Upper lobe of left lung (tissue), 6 donors: Measurements from ENCODE around the gene UBXN10. TPM values are rescaled to one million over a fixed set of nuclear protein-coding genes. Genes with fewer than 3 reads are reported as not detected.

Experiments used
- ATAC-seq, 2 donors: fragments of 200-7000 bp; cut with Tn5 transposase; one replicate each; pipeline ENCODE4 v1.9.1; 2022; ENCODE audit warnings: mild to moderate bottlenecking in 2 of 2, moderate library complexity in 2 of 2; ENCODE audit not compliant: low FRiP score in 2 of 2
- DNase-seq, 2 donors: peaks; one replicate each; pipeline ENCODE4 v3.0.0-alpha.2; 2019 to 2020
- H3K27ac ChIP-seq, 4 donors: fragments of 200-600 bp; sonication (generic); one replicate each; pipeline ENCODE4 v1.5.1; 2016 to 2019
- H3K27me3 ChIP-seq, 4 donors: fragments of 200-600 bp; sonication (generic); one replicate each; pipeline ENCODE4 v1.5.1; 2017 to 2019
- H3K36me3 ChIP-seq, 4 donors: fragments of 200-600 bp; sonication (generic); one replicate each; pipeline ENCODE4 v1.5.1; 2016 to 2019
- H3K4me1 ChIP-seq, 4 donors: fragments of 200-600 bp; sonication (generic); one replicate each; pipeline ENCODE4 v1.5.1; 2018 to 2019
- H3K4me3 ChIP-seq, 4 donors: fragments of 200-600 bp; sonication (generic); one replicate each; pipeline ENCODE4 v1.5.1; 2017 to 2019; ENCODE audit warnings: mild to moderate bottlenecking in 2 of 4, moderate library complexity in 1 of 4
- H3K9me3 ChIP-seq, 4 donors: fragments of 200-600 bp; sonication (generic); one replicate each; pipeline ENCODE4 v1.5.1; 2018 to 2019
- EP300 ChIP-seq, 4 donors: sonication (generic); formaldehyde crosslinking; IDR thresholded peaks; one replicate each; pipeline ENCODE4 v1.5.1; 2017; ENCODE audit warnings: antibody characterized with exemption in 4 of 4, control low read depth in 2 of 4
- POLR2A ChIP-seq, 4 donors: fragments of 450-650 bp; IDR thresholded peaks; one replicate each; pipeline ENCODE4 v1.5.1; 2016 to 2017; ENCODE audit warnings: antibody characterized with exemption in 4 of 4, mild to moderate bottlenecking in 2 of 4
- POLR2AphosphoS5 ChIP-seq, 2 donors: sonication (generic); formaldehyde crosslinking; IDR thresholded peaks; one replicate each; pipeline ENCODE4 v1.5.1; 2017; ENCODE audit warnings: antibody characterized with exemption in 2 of 2
- WGBS, 2 donors: methylation state at CpG; one replicate each; pipeline ENCODE4 v1.1.5; 2017 to 2018; 5-methylcytosine and 5-hydroxymethylcytosine counted together
- total RNA-seq, 6 donors: library from RNA; depleted of rRNA in 4 of 6; stranded (reverse); fragments of >200 nt in 4 of 6; gene quantifications; one replicate each; pipeline versions ENCODE4 v1.1.0 to v1.2.1, GENCODE V29; 2016 to 2021
- TF ChIP-seq, protein P1 (sequence below), 6 experiments: fragments of 450-650 bp in 4 of 6; fragments of 200-600 bp in 2 of 6; sonication (generic) in 2 of 6; IDR thresholded peaks; one replicate each; pipeline ENCODE4 v1.5.1; 2016 to 2019; ENCODE audit warnings: antibody characterized with exemption in 6 of 6
- donor health status: DM: no; HTN: no; CAD: no; lungs with moderate emphysema.
- donor health status: DM: no; HTN: yes; CAD: no; lungs with severe emphysema.

UBXN10 gene
- total RNA-seq, 6 donors from 2014 or later = 0.86 to 29.8 (median 6.5) TPM

DNA sequence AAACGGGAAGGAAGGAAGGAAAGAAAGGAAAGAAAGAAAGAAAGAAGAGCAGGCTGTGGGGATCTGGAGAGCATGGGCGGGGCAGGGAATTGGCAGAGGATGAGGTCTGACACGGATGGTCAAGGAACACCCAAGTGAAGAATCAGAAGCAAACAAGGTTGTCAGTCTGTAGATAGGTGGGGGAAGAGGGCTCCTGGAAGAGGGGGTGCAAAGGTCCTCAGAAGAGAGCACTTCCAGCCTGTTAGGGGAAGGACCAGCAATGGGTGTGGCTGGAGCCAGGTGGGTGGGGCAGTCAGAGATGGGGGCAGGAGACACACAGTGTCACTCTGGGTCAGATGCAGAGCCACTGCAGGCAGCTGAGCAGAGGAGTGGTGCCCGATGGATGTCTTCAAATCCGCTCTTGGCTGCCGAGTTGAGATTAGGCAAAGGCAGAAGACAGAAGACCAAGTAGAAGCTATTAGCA is 11.5 kb downstream of the UBXN10 start:
- no peak overlapping the region for H3K4me3 ChIP-seq
- no peaks in the 10 kb centered on the region for H3K27me3 ChIP-seq
- TF ChIP-seq POLR2A (IDR thresholded peaks at IDR 0.05) (no peak), POLR2AphosphoS5 (IDR thresholded peaks at IDR 0.05) (no peak), EP300 (IDR thresholded peaks at IDR 0.05) (no peak)
- TF ChIP-seq, protein P1, sequence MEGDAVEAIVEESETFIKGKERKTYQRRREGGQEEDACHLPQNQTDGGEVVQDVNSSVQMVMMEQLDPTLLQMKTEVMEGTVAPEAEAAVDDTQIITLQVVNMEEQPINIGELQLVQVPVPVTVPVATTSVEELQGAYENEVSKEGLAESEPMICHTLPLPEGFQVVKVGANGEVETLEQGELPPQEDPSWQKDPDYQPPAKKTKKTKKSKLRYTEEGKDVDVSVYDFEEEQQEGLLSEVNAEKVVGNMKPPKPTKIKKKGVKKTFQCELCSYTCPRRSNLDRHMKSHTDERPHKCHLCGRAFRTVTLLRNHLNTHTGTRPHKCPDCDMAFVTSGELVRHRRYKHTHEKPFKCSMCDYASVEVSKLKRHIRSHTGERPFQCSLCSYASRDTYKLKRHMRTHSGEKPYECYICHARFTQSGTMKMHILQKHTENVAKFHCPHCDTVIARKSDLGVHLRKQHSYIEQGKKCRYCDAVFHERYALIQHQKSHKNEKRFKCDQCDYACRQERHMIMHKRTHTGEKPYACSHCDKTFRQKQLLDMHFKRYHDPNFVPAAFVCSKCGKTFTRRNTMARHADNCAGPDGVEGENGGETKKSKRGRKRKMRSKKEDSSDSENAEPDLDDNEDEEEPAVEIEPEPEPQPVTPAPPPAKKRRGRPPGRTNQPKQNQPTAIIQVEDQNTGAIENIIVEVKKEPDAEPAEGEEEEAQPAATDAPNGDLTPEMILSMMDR (IDR thresholded peaks at IDR 0.05) = no peak
- H3K27ac ChIP-seq = no peak overlapping the region
- no peaks in the 10 kb centered on the region for H3K9me3 ChIP-seq
- H3K4me1 ChIP-seq = peaks cover 0 to 8% (median 3%) of the 10 kb centered on the region in 4 donors
- no peak for DNase-seq
- ATAC-seq = no peak
- H3K36me3 ChIP-seq = no peaks in the 10 kb centered on the region
- WGBS, 2 donors = 72 to 74% methylated on average over 6 of the region's 6 CpGs

GRCh38 chr1:20198296-20198695 is 12.4 kb downstream of the UBXN10 start:
- Histone ChIP-seq H3K4me1 (peaks cover 0 to 8% (median 2%) of the 10 kb centered on the region in 4 donors), H3K4me3 (no peak overlapping the region), H3K27ac (no peak overlapping the region), H3K9me3 (no peaks in the 10 kb centered on the region), H3K27me3 (no peaks in the 10 kb centered on the region), H3K36me3 (no peaks in the 10 kb centered on the region)
- WGBS, 2 donors = 93 to 94% methylated on average over 1 of the region's 1 CpG
- TF ChIP-seq POLR2AphosphoS5 (IDR thresholded peaks at IDR 0.05) (no peak), EP300 (IDR thresholded peaks at IDR 0.05) (no peak), POLR2A (IDR thresholded peaks at IDR 0.05) (no peak)
- TF ChIP-seq, protein P1 (IDR thresholded peaks at IDR 0.05) = no peak
- ATAC-seq (no peak), DNase-seq (no peak)

DNA sequence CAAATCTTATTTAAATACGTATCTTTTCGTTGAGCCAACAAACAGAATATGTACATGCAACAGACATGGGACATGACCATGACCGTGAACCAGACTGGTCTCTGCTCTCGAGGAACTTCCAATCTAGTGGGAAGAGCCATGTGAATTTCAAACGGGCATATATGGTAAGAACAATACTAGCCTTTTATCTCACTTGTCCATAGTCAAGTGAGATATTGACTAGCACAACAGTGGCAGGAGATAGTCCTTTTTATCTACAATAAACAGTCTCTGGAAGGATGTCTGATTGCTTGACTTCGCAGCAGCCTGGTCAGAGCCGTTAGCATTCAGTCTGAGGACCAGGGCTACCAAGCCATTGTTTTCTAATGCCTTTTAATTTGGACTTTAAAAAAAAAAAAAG is 13.0 kb downstream of the UBXN10 start:
- Histone ChIP-seq H3K4me1 (peaks cover 0 to 8% (median 2%) of the 10 kb centered on the region in 4 donors), H3K4me3 (no peak overlapping the region), H3K27me3 (no peaks in the 10 kb centered on the region), H3K9me3 (no peaks in the 10 kb centered on the region), H3K36me3 (no peaks in the 10 kb centered on the region), H3K27ac (no peak overlapping the region)
- TF ChIP-seq, protein P1 (IDR thresholded peaks at IDR 0.05) = no peak
- TF ChIP-seq EP300 (IDR thresholded peaks at IDR 0.05) (no peak), POLR2A (IDR thresholded peaks at IDR 0.05) (no peak), POLR2AphosphoS5 (IDR thresholded peaks at IDR 0.05) (no peak)
- WGBS, 2 donors = 60 to 63% methylated on average over 7 of the region's 7 CpGs
- DNase-seq (no peak), ATAC-seq (no peak)

DNA sequence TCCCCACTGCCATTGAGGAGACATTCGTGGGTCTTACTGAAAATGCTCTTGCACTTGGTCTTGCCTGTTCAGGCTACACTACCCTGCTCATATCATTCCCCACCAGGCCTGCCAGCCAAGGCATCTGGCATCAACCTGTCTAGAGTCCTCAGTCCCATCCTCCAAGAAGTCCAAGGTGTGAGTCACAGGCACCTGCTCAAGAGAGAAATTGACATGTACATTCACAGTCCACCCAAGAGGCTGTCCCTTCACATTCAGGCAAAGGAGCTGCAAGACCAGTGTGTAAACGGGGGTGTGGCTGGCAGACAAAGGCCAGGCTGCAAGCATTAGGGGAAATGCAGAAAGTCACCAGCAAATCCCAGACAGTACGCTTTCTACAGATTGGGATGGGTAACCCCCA is 13.5 kb downstream of the UBXN10 start:
- DNase-seq (no peak), ATAC-seq (no peak)
- TF ChIP-seq POLR2A (IDR thresholded peaks at IDR 0.05) = no peak
- TF ChIP-seq, protein P1 (IDR thresholded peaks at IDR 0.05) = no peak
- TF ChIP-seq EP300 (IDR thresholded peaks at IDR 0.05) = no peak
- no peak for TF ChIP-seq POLR2AphosphoS5 (IDR thresholded peaks at IDR 0.05)
- 59 to 62% methylated on average over 3 of the region's 3 CpGs for WGBS, 2 donors
- Histone ChIP-seq H3K27ac (no peak overlapping the region), H3K36me3 (no peaks in the 10 kb centered on the region), H3K4me1 (peaks cover 0 to 8% (median 2%) of the 10 kb centered on the region in 4 donors), H3K4me3 (no peak overlapping the region), H3K27me3 (no peaks in the 10 kb centered on the region), H3K9me3 (no peaks in the 10 kb centered on the region)

GRCh38 chr1:20199840-20200239 is 13.9 kb downstream of the UBXN10 start:
- Histone ChIP-seq H3K27me3 (no peaks in the 10 kb centered on the region), H3K9me3 (no peaks in the 10 kb centered on the region), H3K27ac (no peak overlapping the region), H3K4me3 (no peak overlapping the region), H3K36me3 (no peaks in the 10 kb centered on the region), H3K4me1 (peaks cover 0 to 6% (median 2%) of the 10 kb centered on the region in 4 donors)
- ATAC-seq (no peak), DNase-seq (no peak)
- 59 to 61% methylated on average over 2 of the region's 2 CpGs for WGBS, 2 donors
- TF ChIP-seq, protein P1 (IDR thresholded peaks at IDR 0.05) = no peak
- no peak for TF ChIP-seq EP300 (IDR thresholded peaks at IDR 0.05)
- no peak for TF ChIP-seq POLR2AphosphoS5 (IDR thresholded peaks at IDR 0.05)
- TF ChIP-seq POLR2A (IDR thresholded peaks at IDR 0.05) = no peak
